HG02852 (cell line): ENCODE data around the gene FOXL1.

Experiments used
- ATAC-seq: cut with Tn5 transposase; IDR thresholded peaks from one replicate; pipeline ENCODE4 v1.9.1; 2021; ENCODE audit warnings: mild to moderate bottlenecking, moderate library complexity; ENCODE audit not compliant: unreplicated experiment

Gene FOXL1

DNA sequence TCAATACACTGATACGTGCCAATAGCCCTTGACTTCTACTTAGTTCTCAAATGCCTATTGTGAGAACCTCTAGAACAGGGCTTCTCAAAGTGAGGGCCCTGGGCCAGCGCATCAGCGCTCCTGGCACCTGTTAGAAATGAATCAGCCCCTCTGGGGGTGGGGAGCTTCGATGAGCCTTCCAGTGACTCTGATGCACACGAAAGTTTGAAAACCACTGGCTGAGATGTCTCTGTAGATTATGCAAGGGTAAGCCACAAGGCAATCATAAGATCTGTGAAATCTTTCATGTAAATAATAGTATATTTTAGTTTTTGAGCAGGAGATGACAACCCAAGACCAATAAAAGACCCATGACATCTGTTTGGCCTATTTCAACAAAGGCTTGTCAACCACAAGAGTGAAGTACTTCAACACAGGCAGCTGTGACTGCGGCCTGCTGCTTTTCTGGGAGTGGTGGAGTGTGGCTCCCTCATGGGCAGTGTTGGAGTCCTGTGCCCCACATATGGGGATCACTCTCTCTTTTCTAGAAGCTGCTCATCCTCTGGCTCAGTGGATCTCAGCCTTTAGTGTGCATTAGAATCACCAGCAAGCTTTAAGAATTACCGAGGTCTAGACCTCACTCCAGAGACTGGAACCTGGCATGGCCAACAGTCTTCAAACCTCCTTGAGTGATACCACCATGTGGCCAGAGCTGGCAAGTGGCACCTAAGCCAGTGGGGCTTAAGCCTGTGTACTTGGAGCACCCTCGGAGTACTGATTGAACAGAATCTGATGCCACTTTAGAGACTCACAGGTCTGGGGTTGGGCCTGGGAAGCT, 29.1 kb upstream of the FOXL1 start:
- ATAC-seq = no peak

DNA sequence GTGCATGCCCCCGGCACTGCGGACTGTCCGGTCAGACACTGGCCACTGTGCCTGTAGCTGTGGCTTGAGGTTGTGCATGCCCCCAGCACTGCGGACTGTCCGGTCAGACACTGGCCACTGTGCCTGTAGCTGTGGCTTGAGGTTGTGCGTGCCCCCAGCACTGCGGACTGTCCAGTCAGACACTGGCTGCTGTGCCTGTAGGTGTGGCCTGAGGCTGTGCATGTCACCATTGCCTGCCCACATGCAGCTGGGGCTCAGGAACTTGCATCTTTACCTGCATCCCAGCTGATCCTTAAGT, 28.5 kb upstream of the FOXL1 start:
- ATAC-seq = no peak

DNA sequence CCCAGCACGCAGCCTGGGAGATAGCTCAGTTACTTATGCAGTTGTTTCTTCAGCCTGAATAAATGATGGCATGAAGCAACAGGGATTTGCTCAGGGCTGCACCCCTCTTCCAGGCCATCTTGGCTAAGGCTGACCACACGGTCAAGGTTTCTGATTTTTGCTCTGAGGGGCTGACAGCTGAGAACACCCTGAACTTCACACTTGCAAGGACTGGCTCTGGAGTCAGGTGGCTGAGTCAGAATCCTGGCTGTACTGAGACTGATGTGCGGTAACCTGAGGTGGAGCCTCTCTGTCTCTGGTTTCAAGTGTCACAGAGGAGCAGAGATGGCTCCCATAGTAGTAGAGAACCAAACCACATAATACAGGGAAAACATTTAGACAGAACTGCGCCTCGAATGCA, 28.1 kb upstream of the FOXL1 start:
- ATAC-seq = no peak

DNA sequence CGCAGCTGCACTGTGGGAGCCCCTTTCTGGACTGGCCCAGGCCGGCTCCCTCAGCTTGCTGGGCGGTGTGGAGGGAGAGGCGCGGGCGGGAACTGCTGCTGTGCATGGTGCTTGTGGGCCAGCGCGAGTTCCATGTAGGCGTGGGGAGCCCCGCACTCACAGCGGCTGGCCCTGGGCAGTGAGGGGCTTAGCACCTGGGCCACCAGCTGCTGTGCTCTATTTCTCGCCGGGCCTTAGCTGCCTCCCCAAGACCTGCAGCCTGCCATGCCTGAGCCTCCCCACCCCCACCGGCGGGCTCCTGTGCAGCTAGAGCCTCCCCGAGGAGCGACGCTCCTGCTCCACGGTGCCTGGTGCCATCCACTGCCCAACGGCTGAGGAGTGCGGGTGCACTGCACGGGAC, 25.0 kb upstream of the FOXL1 start:
- ATAC-seq = no peak

DNA sequence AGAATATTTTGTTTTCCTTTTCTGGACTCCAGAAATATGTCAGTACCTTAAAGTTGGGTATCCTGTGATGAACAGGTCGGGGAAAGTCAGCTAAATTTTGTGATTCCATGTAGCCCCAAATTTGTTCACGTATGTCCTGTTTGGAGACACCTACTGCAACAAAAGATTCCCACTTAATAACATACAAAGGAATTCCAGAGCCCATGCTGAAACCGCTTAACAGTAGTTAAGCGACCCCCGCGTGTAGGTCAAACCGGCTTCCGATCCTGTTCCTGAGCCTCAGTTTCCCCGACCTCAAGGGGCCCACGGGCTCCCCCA, 23.8 kb upstream of the FOXL1 start:
- ATAC-seq = no peak

DNA sequence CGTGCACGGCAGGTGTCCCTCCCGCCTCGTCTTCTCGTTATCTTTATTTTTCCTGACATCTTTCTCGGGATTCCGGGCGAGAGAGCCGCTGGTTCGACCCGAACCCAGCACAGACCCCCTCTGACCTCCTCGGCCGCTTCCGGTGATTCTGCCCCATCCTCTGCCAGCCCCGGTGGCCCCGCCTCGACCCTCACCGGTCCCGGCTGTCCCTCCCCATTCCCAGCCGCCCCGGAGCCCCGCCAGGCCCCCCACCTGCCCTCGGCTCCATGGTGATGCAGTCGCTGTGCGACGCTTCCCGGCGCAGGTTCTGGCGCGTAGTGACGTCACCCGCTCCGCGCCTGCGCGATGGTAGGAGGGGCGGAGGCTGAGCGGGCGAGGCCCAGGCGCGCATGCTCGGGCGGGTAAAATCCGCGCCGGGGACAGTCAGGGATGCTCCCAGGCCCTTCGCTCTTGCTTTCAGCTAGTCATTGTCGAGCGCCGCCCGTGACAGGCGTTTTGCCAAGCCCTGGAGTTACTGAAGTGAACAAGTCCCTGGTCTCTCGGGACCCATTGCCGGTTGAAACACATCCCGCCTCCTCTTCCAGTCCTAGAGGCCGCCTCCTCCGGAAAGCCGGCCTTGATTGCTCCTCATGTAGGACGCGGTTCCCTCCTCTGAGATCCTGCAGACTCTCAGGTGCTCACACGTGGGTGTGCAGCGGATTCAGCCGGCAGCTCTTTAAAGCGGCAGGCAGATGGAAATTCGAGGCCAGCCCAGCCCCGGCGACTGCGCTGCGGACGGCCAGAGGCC, 23.2 kb upstream of the FOXL1 start, which contains the start of gene MTHFSD:
MTHFSD (minus strand) TSS at position 319 of the 787 bp plus-strand sequence; CDS start at position 268, 51 bp downstream.
- ATAC-seq = peak; percentile 80

DNA sequence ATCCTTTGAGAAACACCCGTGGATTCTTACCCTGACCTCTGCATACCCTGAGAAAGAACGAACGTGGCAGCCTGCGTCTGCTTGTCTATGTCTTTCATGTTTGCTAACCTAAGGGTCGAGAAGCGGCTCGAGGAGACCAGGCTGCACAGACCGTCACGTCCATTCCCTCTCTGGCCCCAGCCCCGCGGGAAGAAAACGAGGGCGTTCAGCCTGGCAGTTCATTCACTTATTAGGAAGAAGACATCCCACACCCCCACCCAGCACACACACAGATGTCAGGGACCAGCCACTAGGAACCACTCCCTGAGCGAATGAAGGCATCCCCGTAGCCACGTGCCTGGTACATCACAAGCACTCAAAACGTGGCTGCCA, 22.7 kb upstream of the FOXL1 start:
- no peak for ATAC-seq

DNA sequence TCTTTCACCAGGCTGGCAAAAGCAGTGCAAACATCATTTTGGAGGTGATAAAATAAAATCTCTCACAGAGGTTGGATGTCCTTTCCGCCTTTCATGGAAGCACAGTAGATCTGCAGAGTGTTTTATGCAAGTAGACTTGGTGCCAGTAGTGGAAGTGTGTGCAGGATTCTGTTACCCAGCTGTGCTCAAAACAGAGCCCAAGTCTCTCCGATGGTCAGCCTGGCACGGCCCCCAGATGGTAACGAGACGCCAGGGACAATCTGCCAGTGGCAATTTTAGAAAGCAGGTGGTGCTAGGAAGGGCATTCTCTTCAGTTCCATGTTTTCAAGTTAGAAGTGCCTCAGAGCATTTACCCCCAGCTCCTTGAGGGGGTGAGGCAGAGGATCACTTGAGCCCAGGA, 21.8 kb upstream of the FOXL1 start:
- no peak for ATAC-seq

DNA sequence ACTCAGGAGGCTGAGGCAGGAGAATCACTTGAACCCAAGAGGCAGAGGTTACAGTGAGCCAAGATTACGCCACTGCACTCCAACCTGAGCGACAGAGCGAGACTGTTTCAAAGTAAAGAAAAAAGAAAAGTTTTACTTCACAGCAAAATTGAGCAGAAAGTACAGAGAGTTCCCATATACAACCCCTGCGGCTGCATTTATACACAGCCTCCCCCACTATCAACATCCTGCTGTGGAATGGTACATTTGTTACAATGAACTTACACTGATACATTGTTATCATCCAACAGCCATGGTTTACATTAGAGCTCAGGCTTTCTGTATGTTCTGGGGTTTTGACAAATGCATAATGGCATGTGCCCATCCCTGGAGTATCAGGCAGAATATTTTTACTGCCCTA, 20.8 kb upstream of the FOXL1 start:
- no peak for ATAC-seq

DNA sequence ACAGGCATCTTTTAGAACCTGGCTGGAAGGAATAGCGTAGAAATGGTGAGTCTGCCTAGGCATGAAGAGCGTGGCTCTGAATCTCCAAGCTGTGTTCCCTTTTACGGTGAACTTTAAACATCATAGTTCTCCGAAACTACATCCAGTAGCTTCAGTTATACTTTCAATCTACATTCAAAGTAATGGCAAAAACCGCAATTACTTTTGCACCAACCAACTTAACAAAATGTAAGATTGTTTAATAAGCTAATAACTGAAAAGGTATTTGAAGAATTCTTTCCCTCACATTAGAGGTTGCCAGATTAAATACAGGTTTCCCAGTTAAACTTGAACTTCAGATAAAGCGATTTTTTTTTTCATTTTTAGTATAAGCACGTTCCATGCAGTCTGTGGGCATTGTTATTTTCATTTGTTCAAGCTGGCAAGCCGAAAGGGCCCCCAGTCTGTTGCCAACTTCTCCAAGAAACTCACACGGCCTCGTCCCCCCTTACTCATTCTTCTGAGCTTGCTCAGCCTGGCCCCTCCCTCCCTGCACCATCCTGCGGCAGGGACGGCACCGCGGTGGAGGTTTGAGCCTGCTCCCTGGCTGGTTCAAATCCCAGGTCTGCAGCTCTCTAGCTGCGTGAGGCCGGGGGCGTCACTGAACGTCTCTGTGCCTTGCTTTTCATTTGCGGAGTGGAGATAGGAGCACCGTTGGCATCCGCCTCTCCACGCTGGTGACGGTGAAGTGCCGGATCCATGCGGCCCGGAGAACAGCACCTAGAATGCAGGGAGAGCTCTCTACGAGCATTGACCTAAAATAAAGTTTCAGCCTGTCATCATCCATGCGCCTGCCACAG, 19.8 kb upstream of the FOXL1 start:
- no peak for ATAC-seq

DNA sequence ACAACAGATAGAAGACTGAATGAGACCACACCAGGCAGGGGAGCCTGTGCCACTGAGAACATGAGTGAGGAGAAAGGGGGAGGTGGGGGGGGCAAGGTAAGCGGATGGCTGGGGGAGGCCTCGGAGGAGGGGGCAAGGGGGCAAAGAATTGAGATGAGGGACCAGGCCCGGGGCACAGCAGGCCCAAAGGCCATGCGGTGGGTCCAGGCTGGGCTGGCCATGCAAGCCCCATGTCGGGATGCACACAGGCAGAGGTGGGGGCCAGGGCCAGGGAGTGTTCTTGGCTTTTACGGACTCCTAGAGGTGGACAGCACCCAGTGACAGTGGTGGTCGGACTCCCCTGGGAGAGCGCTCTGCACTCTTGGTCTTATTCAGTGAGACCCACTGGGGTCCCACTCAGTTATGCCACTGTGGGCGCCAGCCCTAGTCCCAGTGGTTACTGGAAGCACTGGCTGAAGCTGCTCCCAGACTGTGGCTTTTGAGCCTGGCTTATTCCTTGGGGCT, 18.5 kb upstream of the FOXL1 start:
- no peak for ATAC-seq

DNA sequence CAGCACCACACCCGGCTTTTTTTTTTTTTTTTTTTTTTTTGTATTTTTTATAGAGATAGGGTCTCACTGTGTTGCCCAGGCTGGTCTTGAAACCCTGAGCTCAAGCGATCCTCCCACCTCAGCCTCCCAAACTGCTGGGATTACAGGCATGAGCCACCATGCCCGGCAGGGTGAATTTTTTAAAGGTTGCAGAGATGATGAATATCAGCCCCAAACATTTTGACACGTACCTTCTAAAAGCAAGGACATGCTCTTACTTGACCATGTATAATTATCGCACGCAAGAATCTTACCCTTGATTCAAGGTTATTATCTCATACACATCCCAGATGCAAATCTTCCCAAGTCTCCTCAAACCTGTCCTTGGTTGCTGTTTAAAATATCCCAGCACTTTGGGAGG, 16.0 kb upstream of the FOXL1 start:
- no peak for ATAC-seq

DNA sequence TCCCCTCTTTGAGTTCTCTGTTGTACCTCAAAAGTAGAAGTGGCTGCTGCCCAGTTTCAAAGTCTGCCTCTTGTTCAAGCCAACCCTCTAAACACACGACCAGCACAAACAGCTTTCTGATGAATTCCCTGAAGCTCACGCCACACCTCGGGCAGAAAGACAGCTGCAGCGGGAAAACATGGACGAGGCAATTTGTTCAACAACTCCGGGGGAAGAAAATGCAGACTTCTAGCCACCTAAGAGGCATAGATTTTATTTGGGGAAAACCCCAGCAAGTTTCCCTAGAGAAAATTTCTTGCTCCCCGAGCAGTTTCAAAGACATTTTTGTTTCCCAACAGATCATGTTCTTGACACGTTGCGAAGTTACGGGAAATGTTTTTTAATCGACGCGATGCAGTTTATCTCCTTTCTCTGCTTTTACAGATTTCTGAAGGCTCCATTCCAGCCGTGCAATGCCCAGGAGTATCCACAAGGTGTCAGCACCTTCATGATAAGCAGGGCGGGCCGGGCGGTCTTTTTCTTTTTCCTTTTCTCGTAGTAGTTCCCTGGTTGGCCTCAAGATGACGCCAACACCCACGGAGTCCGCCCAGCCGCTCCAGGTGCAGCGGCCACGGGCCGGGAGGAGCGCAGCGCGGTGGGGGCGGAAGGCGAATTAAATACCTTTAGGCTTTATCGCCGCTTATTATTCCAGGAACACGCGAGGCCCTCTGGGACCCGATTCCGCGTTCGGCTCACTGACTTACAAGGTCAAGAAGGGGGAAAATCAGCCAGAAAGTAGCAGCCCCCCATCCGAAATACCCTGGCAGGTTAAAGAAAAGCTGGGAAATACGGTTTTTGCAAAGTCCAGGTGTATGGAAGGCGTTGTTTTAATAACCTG, 14.6 kb upstream of the FOXL1 start:
- ATAC-seq = peak; percentile 71

DNA sequence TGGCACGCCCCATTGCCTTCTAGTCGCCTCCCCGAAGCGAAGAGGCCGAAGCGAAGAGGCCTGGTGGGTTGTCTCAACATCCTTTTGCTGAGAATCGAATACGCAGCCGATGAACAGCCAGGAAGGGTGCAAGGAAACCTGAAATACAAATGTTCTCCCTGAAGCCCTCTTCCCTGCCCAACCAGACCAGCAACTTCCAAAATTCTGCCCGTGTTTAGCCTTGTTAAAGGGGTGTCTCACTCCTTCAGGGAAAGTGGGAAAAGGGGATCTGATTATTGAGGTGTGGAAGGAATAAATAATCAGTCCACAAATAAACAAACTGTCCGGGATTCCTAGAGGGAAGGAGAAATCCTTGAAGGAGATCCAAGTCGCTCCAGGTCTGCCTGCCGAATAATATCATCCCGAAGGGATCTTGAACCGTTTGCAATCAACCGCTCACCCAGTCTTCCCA, 13.1 kb upstream of the FOXL1 start:
- ATAC-seq = no peak

DNA sequence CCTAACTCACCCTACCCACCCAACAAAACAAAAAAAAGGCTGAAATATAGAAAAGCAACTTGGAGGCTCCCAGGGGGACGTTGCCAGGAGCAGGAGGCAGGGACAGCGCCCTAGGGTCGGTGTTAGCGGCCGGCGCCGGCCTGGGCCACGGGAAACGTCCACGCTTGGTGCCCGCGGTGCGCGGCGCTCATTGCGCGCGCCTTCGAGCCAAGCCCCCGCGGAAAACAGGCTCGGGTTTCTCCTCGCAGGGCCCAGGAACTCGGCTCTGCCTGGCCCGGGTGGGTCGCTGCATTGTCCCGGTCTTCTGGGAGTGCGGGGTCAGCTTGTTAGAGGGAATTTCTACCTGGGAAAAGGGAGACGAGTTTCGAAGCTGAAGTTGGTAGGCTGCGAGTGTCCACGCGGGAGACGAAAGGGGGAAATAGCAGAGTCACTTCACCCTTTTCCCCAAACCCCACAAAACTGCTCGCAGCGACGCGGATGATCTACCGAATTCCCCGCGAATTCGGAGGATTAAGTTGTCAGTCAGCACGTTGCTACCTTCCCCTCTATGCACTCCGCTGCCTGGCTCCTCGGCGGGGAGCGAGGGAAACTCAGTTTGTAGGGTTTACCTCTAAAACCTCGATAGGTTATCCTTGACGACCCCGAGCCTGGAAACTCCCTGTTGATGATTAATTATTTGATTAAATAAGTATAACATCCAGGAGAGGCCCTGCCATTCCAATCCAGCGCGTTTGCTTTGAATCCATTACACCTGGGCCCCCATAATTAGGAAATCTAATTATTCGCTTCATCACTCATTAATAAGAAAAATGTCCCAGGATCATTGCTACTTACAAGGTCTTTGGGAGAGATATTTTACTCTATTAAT, 12.5 kb upstream of the FOXL1 start:
- no peak for ATAC-seq

DNA sequence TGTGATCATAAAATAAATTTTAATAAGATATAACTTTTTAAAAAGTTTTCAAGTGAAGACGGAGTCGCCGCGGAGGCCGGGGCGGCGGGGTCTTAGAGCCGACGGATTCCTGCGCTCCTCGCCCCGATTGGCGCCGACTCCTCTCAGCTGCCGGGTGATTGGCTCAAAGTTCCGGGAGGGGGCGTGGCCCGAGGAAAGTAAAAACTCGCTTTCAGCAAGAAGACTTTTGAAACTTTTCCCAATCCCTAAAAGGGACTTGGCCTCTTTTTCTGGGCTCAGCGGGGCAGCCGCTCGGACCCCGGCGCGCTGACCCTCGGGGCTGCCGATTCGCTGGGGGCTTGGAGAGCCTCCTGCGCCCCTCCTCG, 11.8 kb upstream of the FOXL1 start, which contains the start of gene FOXC2:
FOXC2 (plus strand) TSS at position 229 of the 365 bp plus-strand sequence. CDS start 507 bp downstream, outside the sequence.
- no peak for ATAC-seq

DNA sequence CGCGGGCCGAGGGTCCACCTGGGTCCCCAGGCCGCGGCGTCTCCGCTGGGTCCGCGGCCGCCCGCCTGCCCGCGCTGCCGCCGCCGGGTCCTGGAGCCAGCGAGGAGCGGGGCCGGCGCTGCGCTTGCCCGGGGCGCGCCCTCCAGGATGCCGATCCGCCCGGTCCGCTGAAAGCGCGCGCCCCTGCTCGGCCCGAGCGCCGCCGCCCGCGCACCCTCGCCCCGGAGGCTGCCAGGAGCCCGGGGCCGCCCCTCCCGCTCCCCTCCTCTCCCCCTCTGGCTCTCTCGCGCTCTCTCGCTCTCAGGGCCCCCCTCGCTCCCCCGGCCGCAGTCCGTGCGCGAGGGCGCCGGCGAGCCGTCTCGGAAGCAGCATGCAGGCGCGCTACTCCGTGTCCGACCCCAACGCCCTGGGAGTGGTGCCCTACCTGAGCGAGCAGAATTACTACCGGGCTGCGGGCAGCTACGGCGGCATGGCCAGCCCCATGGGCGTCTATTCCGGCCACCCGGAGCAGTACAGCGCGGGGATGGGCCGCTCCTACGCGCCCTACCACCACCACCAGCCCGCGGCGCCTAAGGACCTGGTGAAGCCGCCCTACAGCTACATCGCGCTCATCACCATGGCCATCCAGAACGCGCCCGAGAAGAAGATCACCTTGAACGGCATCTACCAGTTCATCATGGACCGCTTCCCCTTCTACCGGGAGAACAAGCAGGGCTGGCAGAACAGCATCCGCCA, 11.2 kb upstream of the FOXL1 start:
- no peak for ATAC-seq

DNA sequence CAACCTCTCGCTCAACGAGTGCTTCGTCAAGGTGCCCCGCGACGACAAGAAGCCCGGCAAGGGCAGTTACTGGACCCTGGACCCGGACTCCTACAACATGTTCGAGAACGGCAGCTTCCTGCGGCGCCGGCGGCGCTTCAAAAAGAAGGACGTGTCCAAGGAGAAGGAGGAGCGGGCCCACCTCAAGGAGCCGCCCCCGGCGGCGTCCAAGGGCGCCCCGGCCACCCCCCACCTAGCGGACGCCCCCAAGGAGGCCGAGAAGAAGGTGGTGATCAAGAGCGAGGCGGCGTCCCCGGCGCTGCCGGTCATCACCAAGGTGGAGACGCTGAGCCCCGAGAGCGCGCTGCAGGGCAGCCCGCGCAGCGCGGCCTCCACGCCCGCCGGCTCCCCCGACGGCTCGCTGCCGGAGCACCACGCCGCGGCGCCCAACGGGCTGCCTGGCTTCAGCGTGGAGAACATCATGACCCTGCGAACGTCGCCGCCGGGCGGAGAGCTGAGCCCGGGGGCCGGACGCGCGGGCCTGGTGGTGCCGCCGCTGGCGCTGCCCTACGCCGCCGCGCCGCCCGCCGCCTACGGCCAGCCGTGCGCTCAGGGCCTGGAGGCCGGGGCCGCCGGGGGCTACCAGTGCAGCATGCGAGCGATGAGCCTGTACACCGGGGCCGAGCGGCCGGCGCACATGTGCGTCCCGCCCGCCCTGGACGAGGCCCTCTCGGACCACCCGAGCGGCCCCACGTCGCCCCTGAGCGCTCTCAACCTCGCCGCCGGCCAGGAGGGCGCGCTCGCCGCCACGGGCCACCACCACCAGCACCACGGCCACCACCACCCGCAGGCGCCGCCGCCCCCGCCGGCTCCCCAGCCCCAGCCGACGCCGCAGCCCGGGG, 10.4 kb upstream of the FOXL1 start:
- no peak for ATAC-seq
